HG03135 (cell line): Measurements from ENCODE around the gene KCTD13.
A peak's percentile ranks its signal among the peaks of the same experiment; 100 is the strongest.
"Not testable (repeated sequence)": the region's sequence is repeated elsewhere in the genome, so short reads cannot be mapped to it uniquely, and the experiment has no call there.

ENCODE experiments used
- ATAC-seq: cut with Tn5 transposase; IDR thresholded peaks from one replicate; pipeline ENCODE4 v1.9.1; 2021; ENCODE audit warnings: mild to moderate bottlenecking, moderate library complexity; ENCODE audit not compliant: unreplicated experiment

KCTD13 gene, protein sequence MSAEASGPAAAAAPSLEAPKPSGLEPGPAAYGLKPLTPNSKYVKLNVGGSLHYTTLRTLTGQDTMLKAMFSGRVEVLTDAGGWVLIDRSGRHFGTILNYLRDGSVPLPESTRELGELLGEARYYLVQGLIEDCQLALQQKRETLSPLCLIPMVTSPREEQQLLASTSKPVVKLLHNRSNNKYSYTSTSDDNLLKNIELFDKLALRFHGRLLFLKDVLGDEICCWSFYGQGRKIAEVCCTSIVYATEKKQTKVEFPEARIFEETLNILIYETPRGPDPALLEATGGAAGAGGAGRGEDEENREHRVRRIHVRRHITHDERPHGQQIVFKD

DNA sequence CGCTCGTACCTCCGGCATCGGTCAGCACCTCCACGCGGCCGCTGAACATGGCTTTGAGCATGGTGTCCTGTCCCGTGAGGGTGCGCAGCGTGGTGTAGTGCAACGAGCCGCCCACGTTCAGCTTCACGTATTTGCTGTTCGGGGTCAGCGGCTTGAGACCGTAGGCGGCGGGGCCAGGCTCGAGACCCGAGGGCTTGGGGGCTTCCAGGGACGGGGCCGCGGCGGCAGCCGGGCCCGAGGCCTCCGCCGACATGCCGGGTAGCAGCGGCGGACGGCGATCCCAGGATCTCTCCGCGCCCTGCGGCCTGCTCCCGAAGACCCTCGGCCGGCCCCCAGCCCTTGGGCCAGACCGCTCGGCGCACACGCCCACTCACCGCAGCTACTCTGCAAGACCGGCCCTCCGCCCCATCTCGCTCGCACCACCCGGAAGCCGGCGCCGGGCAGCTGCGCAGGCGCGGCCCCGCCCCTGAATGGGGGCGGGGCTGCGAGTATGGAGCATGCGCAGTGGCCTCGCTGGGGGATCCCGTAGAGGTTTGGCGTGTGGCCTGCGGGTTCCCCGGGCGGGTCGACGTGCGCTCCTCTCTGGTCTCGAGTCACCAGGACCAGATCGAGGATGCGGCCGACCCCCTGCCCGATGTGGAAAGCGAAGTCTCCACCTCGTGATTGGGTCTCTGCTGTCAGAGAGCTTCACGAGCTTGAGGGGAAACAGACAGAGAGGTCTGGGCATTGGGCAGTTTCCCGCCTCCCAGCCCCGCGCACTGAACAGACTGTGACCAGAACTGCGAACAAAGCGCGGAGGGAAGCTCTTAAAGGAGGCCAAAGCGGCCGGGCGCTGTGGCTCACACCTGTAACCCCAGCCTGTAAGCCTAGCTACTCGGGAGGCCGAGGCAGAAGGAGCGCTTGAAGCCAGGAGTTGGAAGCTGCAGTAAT, at the start of gene KCTD13:
Gene KCTD13, minus strand, starts transcription at position 446 of the 930 bp plus-strand sequence. Its CDS starts 193 bp downstream, at position 253.
- ATAC-seq = peak; percentile 77

DNA sequence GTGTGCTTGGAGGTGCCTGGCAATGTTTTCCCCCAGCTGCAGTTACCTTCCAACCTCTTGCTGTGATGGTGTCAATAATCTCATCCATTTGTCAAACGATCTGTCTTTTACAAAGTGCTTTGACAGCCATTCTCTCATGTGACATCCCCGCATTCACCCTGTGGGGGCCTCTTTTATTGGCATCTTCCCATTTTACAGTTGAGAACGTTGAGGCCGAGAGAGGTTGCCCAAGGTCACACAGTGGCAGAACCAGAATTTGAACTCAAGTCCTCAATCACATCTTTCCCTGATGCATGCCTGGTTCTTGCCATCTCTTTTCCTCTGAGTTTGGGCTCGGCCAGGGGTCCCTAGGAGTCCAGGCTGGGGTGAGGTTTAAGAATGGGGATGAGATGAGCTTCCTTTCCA, 49.1 kb upstream of the KCTD13 start:
- ATAC-seq = no peak

DNA sequence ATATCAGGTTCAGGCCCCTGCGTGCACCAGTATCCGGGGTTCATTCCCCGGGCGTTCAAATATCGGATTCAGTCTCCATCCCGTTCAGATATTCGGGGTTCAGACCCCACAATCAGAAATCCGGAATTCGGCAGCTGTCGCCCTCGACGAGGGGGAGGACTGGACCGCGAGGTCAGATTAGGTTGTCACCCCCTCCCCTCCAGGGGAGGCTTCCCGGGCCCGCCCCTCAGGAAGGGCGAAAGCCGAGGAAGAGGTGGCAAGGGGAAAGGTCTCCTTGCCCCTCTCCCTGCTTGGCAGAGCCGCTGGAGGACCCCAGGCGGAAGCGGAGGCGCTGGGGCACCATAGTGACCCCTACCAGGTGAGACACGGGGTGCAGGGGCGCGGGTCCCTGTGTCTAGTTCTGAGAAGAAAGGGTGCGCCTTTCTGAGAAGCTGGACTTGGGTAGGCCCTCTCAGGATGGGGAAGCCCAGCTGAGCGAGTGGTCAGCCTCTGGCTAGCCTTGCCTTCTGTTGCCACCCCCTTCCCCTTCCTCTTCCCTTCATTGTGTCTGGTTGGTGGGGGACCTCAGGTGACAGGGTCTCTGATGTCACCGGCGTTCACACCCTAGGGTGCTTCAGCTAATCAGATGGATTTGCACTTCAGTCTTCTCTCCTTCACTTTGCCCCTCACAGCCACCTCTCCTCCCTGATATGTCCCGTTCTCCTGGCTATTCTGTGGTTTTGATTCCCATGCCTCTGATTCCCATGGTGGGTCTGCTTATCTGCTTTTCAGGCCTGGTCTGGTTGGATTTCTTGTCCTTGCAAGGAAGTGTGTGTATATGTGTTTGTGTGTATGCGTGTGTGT, 48.5 kb upstream of the KCTD13 start:
- peak; percentile 12 for ATAC-seq

DNA sequence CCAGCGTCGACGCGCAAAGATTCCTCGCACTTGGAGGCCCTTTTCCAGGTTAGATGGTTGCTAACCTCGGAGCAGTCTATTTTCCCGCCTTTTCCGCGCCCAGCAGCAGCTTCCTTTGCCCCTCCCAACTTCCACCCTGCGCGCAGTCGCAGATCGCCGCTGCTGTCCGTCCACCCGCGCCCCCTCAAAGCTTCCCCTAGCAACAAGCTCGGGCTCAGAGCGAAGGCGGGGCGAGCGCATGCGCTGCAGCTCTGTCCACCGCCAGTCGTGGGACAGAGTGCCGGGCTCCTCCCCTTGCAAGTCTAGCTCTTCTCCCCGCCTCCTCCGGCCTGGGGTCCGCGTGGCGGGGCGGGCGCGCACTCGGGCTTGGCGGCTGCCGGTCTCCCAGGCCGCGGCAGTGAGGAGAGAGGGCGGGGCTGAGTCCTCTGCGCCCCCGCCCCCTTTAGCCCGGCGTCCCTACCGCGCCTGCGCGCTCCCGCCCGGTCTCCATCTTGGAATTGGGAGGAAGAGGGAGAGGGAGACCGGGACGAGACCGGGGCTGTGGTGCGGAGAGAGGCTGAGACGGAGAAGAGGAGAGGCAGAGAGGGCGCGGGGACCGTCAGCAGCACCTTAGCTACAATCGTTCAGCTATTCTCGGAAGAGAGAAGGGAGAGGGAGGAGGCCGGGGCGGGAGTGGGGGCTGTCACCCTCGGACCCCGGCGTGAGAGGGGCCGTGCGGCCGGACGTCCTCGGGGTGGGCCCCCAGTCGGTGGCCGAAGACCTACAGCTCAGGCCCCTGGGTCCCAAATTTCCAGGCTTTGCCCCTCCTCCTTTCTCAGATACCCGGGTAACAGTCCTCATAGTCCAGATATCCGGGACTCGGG, 47.6 kb upstream of the KCTD13 start, which contains the start of gene TAOK2:
Gene TAOK2, plus strand, starts transcription at position 485 of the 863 bp plus-strand sequence. CDS start 3,905 bp downstream, outside the sequence.
- ATAC-seq = peak; percentile 96

DNA sequence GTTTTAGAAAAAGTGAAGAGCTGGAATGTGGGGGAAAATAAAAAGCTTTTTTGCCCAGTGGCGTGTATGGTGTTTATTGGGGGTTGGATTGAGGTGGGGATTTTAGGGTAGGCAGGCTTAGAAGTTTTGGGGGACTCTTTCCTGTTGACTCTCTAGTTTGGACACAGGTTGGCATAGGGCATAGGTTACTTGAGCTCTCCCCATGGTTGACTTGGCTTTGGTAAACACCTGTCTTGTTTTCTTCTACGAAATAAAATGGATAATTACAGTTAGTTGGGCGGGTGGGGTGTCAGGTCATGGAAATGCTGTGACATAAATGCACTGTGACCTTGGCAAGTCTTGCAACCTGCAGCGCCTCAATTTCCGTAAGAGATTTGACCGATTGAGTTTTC, 47.0 kb upstream of the KCTD13 start:
- no peak for ATAC-seq

DNA sequence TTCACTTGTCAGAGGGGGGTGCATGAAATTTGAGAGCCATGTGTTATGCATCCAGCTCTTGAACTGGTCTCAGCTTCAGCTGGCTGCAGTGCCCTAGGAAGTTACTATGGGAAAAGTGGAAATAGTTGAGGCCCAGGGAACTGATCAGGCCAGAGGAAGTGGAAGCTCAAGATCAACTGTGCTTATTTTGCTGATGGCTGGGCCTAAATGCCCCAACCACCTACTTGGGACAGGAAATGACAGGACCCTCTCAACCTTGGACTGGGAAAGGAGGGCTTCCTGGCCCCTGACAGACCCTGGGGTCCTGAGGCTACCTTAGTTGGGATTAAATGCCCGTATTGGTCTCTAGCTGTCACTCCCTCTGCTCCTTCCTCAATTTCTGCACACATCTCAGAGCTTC, 46.5 kb upstream of the KCTD13 start:
- no peak for ATAC-seq

DNA sequence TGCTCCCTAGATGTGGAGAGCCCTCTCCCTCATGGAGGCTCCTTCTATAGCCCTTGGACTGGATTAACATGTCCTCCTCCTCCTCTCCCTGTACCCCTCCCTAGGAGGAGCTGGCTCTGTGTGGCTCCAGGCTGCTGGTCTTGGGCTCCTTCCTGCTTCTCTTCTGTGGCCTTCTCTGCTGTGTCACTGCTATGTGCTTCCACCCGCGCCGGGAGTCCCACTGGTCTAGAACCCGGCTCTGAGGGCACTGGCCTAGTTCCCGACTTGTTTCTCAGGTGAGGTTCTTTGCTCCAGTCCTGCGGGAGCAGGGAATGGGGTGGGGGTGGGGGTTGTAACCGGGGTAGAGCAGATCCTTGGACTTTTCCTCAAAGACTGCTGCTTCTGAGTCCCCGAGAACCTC, 45.3 kb upstream of the KCTD13 start:
- no peak for ATAC-seq

DNA sequence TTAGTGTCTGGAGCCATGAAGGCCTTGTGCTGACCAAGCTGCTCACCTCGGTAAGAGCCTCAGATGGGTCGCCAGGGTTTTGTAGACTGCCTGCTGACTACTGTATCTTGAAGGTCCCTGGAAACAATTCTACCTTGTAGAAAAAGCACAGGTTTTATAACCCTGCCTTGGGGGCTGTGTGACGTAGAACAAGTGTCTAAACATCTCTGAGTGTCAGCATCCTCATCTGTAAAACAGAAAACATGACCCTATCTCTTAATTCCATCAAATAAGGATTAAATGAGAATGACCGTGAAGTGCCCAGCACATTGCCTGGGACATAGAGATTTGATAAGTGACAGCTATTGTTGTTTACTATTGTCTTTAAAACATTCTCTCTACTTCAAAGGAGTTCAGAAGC, 42.2 kb upstream of the KCTD13 start:
- ATAC-seq = no peak

DNA sequence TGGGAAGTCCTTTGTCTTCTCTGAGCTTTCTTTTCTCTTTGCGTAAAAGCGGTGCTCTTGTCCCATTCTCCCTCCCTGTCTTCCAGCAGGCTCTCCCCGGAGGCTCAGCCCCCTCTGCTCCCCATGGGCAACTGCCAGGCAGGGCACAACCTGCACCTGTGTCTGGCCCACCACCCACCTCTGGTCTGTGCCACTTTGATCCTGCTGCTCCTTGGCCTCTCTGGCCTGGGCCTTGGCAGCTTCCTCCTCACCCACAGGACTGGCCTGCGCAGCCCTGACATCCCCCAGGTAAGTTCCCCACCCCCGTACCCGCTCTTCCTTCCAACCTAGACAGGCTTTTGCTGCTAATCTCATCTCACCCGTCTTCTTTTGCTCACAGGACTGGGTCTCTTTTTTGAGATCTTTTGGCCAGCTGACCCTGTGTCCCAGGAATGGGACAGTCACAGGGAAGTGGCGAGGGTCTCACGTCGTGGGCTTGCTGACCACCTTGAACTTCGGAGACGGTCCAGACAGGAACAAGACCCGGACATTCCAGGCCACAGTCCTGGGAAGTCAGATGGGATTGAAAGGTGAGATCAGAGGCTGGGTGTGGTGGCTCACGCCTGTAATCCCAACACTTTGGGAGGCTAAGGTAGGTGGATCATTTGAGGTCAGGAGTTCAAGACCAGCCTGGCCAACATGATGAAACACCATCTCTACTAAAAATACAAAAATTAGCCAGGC, 37.2 kb upstream of the KCTD13 start:
- ATAC-seq = no peak

DNA sequence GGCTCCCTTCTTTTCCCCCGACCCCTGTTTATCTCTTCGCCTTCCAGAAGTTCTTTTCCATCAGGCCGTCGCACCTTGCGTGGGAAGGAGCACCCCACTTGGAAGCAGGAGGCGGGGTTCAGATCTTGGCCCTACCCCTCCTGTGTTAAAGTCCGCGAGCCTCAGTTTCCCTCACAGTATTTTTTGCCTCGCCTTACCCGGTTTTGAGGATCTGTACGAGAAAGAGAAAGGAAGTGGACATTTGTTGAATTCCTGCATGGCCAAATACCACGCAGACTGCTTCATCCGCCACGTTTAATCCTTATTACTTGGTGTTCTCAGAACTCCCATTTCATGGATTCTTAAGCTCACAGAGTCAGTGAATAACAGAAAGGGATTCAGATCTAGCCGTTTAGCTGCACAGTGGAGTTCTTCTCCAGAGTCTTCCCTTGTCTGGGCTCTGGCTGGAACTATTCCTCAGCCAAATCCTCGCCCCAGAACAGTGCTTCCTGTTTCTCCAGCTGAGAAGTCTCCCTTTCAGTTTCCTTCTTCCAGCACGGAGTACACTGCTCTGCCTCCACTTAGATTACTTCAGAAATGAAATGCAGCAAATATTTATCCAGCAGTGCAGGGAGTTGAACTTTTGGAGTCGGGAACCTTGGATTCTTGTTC, 36.4 kb upstream of the KCTD13 start:
- no peak for ATAC-seq

DNA sequence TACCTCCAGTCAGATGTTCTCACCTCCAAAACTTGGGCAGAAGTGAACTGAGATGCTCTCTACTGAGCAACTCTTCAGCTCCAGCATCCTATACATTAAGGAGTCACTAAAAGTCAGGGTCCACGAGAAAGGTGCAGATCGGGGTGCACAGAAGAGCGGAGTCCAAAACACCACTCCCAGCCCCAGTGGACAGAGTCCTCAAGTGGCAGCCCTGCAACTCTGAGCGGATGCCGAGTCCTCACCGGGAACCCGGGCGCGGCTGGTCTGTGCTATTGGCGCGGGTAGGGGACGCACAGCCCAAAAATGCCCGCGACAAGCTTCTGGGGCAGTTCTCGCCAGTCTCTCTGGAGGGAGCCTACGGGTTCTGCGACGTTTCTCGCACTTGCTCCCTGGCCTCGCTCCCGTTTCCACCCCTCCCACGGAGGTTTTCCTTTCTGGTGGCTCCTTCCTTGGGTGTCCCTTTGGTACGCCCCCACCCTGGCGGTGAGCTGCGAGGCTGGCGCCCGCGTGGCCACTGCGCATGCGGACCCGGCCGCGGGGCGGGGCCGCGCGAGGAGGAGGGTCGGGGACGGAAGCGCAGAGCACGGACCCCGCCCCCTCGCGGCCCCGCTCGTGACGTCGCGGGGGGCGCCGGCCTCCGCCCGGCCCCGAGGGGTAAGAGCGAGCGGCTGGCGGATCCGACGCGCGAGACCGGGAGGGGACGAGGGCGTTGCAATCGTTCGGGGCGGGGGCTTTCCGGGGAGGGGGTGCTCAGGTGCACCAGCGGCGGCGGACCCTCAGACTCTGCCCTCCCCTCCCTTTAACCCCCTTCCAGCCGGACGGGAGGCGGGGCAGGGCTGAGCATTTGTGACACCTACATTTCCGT, 35.7 kb upstream of the KCTD13 start, which contains the start of gene TMEM219:
Gene TMEM219, plus strand, starts transcription at position 601 of the 865 bp plus-strand sequence. CDS start 1,065 bp downstream, outside the sequence.
- ATAC-seq = peak; percentile 85

DNA sequence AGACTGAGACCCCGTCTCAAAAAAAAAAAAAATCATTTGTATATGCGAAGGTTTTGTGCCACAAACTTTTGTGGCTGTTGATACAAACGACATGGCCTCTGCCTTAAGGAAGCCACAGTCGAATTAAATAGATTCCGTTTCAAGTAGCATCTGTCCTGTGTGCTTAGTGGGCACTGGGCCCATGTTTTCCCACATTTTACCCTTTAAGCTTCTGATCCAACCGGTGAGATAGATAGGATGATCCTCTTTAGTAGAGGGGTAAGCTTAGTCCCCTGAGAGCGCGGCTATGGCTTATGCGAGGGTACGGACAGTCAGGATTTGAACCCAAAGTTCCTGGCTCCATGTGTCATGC, 35.1 kb upstream of the KCTD13 start:
- no peak for ATAC-seq

DNA sequence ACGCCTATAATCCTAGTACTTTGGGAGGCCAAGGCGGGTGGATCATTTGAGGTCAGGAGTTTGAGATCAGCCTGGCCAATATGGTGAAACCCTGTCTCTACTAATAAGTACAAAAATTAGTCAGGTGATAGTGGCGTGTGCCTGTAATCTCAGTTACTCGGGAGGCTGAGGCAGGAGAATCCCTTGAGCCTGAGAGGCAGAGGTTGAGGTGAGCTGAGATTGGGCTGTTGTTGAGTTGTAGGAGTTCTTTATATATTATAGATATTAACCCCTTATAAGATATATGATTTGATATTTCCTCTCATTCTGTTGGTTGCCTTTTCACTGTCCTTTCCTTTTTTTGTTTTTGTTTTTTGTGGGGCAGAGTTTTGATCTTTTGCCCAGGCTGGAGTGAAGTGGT, 33.8 kb upstream of the KCTD13 start:
- ATAC-seq = not testable (repeated sequence)

DNA sequence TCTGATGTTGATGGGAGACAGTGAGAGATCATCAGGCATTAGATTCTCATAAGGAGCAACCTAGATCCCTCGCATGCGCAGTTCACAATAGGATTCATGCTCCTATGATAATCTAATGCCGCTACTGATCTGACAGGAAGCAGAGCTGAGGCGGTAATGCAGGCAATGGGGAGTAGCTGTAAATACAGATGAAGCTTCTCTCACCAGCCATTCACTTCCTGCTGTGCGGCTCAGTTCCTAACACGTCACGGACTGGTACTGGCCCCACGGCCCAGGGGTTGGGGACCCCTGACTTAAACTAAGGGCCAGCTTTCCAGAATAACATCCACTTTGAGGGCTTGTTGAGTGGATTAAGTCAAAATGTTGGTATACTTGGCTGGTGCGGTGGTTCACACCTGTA, 33.3 kb upstream of the KCTD13 start:
- no peak for ATAC-seq

DNA sequence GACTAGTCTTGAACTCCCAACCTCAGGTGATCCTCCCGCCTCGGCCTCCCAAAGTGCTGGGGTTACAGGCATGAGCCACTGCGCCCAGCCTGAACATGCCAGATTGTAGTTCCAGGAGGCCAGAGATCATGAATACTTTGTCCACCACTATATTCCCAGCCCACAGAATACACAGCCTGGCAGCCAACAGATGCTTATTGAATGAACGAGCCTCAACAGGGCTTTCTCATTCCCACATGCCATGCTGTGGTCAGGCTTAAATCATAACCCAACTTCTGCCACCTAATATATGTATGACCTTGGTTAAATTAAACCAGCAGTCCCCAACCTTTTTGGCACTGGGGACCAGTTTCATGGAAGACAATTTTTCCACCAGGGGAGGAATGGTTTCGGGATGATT, 32.7 kb upstream of the KCTD13 start:
- no peak for ATAC-seq

DNA sequence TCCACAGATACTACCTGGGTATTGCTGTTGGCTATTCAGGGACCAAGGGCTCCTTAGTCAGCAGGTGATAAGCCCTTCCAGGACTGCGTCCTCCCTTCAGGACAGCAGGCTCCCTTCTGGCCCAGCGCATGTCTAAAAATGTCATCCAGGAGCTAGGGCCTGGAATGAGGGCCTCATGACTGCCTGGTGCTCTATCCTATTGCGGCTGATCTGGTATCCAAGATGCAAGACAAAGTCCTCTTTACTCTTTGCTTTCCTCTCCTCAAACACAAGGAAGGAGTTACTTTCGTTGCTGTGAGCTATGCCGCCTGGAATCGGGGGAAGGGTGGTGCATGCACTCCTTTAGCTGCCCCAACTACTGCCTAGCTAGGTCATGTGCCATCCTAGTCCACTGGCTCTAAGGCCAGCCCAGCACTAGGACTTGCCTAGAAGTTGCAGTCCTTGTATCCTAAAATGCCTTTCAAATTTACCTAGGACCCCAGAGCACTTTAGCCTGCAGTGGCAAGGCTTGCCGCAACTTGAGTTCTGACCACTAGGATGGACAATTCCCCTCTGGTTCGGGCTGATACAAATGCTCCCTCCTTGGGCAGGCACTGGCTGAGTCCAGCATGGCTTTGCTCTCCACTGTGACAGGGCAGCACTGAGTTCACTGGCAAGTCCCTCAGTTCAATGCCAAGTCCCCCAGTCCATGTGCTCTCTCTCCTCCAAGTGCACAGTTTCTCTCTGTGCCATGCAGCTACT, 25.8 kb upstream of the KCTD13 start:
- no peak for ATAC-seq

DNA sequence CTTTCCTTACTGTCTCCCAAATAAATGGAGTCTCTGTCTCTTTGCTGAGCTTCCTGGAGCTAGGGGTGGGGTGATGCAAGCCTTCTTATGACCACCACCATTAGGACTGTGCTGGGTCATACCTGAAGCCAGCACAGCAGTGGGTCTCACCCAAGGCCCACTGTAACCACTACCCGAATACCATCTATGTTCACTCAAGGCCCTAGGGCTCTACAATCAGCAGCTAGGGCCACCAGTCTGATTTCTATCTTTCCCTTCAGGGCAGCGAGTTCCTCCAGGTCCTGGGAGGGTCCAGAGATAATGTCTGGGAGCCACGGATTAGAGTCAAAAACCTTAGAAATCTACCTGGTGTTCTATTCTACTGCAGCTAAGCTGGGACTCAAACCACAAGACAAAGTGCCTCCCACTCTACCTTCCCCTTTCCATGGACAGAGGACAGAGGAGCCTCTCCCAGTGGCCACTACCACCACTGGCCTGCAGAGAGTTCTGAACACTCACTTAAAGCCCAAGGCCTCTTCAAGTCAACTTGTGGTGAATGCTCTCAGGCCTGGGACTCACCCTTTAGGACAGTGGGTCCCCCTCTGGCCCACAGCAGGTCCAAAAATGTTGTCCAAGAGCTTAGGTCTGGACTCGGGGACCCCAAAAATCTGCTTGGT, 24.9 kb upstream of the KCTD13 start:
- ATAC-seq = no peak
